Muscle layer of duodenum (tissue), 2 donors: ENCODE data around the gene TPM1.

Experiments
- H3K27ac ChIP-seq: one replicate; pipeline ENCODE4 v1.7.0; 2013; ENCODE audit warnings: mild to moderate bottlenecking, low read length
- H3K27me3 ChIP-seq: one replicate; pipeline ENCODE4 v1.7.0; 2013; ENCODE audit warnings: low read depth, mild to moderate bottlenecking, control low read depth, low read length
- H3K36me3 ChIP-seq, 2 donors: one replicate each; pipeline ENCODE4 v1.7.0; 2013; ENCODE audit warnings: low read length in 2 of 2, control low read depth in 1 of 2, mild to moderate bottlenecking in 1 of 2; ENCODE audit not compliant: insufficient read depth in 2 of 2, control insufficient read depth in 1 of 2
- H3K4me1 ChIP-seq, 2 donors: one replicate each; pipeline ENCODE4 v1.7.0; 2013; ENCODE audit warnings: low read length in 2 of 2, mild to moderate bottlenecking in 2 of 2, control low read depth in 1 of 2, moderate library complexity in 1 of 2; ENCODE audit not compliant: insufficient read depth in 2 of 2, control insufficient read depth in 1 of 2
- H3K4me3 ChIP-seq, 2 donors: one replicate each; pipeline ENCODE4 v1.7.0; 2013; ENCODE audit warnings: low read length in 2 of 2, low read depth in 1 of 2, mild to moderate bottlenecking in 1 of 2
- H3K9me3 ChIP-seq, 2 donors: one replicate each; pipeline ENCODE4 v1.7.0; 2013; ENCODE audit warnings: low read length in 2 of 2, control low read depth in 1 of 2, mild to moderate bottlenecking in 1 of 2; ENCODE audit not compliant: control insufficient read depth in 1 of 2
- donor health status: healthy.

TPM1 gene

GRCh38 chr15:63051156-63052066 lies 8.9 kb downstream of the TPM1 start:
- H3K4me3 ChIP-seq: peak overlapping the region; percentile 22 to 84
- no peaks in the 10 kb centered on the region for H3K27me3 ChIP-seq
- H3K4me1 ChIP-seq: peaks cover 32 to 63% of the 10 kb centered on the region in 2 donors
- H3K36me3 ChIP-seq: peaks cover 8 to 16% of the 10 kb centered on the region in 2 donors
- no peaks in the 10 kb centered on the region for H3K9me3 ChIP-seq
- H3K27ac ChIP-seq: peak overlapping the region; percentile 78

DNA sequence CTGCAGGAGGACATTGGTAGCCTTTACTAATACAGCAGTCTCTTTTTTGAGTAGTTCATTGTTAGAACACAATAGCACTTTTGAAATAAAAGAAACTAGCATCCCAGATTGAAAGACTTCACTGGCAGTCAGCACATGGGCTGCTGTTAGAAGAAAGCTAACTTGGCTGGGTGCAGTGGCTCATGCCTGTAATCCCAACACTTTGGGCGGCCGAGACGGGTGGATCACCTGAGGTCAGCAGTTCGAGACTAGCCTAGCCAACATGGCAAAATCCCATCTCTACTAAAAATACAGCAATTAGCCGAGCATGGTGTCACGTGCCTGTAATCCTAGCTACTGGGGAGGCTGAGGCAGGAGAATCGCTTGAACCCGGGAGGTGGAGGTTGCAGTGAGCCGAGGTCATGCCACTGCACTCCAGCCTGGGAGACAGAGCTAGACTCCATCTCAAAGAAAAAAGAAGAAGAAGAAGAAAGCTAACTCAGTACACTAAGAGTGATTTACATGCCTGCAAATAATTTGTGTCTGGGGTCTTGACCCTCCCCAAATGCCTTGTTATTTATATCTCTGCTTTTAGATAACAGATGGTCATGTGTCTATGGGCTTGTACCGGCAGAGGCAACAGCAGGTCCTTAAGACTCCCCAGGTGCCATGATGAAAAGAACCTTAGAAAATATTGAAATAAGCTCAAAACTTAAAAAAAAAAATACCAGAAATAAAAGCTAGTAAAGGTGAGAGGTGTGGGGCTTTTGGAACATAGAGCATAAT lies 9.7 kb downstream of the TPM1 start:
- Histone ChIP-seq H3K36me3 (peaks cover 16 to 18% of the 10 kb centered on the region in 2 donors), H3K27me3 (no peaks in the 10 kb centered on the region), H3K27ac (peak overlapping the region; percentile 78), H3K4me3 (peak overlapping the region; percentile 22), H3K9me3 (no peaks in the 10 kb centered on the region), H3K4me1 (peaks cover 32 to 66% of the 10 kb centered on the region in 2 donors)

DNA sequence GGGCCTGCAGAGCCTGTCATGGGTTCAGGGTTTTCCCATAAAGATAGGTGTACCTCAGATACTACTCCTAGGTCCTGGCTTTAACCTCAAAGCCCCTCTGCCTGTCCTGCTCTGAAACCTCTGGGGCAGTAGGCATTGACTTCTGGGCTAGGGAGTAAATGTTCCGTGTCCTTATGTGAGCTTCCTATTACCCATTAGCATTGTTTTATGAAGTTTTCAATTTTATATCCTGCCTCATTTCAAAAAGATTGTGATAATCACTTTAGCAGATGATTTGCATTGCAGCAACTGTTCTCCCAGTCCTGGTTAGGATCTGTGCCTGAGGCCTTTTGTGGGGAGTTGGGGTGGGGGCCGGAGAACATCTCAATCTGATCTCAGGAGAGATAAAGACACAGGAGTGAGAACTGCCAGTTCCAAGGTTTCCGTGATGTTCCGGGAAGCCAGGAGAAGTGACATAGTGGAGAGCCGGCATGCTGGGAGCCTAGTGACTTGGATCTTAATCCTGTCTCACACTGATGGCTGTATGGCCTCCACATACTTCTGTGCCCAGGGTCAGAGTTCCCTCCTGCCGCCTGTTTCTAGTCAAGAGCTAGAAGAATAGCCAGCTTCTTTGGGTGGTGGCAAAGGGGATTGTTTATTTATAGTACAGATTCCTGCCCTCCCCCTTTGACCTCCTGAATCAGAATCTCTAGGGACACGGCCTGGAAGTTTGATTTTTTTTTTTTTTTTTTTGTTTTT lies 10.6 kb downstream of the TPM1 start:
- Histone ChIP-seq H3K4me3 (no peak overlapping the region), H3K27me3 (no peaks in the 10 kb centered on the region), H3K4me1 (peaks cover 32 to 74% of the 10 kb centered on the region in 2 donors), H3K9me3 (no peaks in the 10 kb centered on the region), H3K36me3 (peaks cover 24 to 27% of the 10 kb centered on the region in 2 donors), H3K27ac (peak overlapping the region; percentile 78)

- Histone ChIP-seq H3K27me3 (no peaks in the 10 kb centered on the region), H3K36me3 (peaks cover 33 to 36% of the 10 kb centered on the region in 2 donors), H3K4me3 (peak overlapping the region in 1 of 2 donors; percentile 29), H3K9me3 (no peaks in the 10 kb centered on the region), H3K4me1 (peaks cover 31 to 75% of the 10 kb centered on the region in 2 donors), H3K27ac (peak overlapping the region; percentile 78)
Measured at GRCh38 chr15:63054281-63054683, 11.7 kb downstream of the TPM1 start.

DNA sequence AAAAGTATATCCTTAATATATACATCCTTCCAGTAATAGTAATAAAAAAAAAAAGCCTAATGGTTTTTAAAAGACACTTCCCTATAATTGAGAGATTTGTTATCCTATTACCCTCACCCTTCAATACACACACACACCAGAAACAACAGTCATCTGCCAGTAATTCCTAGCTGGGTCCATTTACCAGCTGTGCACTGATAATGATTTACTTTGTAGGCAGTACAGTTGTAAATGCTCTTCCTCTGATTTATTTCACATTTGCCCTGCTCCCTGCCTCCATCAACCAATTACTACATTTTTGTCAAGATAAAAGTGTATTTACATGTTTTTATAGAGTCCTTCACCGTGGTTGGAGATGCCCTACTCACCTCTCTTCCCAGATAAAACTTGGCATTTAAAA lies 12.4 kb downstream of the TPM1 start:
- H3K4me1 ChIP-seq: peaks cover 24 to 75% of the 10 kb centered on the region in 2 donors
- H3K9me3 ChIP-seq: no peaks in the 10 kb centered on the region
- H3K36me3 ChIP-seq: peaks cover 38 to 43% of the 10 kb centered on the region in 2 donors
- no peaks in the 10 kb centered on the region for H3K27me3 ChIP-seq
- no peak overlapping the region for H3K4me3 ChIP-seq
- peak overlapping the region; percentile 78 for H3K27ac ChIP-seq

DNA sequence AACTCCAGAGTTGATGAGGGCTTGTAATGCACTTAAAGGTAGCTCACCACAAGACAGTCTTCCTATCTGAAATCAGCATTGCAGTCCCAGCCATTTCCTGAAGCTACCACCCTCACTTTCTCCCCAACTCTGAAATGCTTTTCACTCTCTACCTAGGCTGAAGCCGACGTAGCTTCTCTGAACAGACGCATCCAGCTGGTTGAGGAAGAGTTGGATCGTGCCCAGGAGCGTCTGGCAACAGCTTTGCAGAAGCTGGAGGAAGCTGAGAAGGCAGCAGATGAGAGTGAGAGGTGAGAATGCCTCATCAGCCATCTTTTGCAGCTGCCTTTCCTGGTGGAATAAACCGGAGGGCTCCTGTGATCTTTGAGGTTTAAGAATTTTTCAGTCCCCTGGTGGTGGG lies 14.3 kb downstream of the TPM1 start:
- Histone ChIP-seq H3K9me3 (no peaks in the 10 kb centered on the region), H3K27ac (peak overlapping the region; percentile 10), H3K4me3 (no peak overlapping the region), H3K4me1 (peaks cover 21 to 83% of the 10 kb centered on the region in 2 donors), H3K27me3 (no peaks in the 10 kb centered on the region), H3K36me3 (peaks cover 56 to 61% of the 10 kb centered on the region in 2 donors)

GRCh38 chr15:63057468-63058345 lies 15.2 kb downstream of the TPM1 start:
- Histone ChIP-seq H3K4me1 (peaks cover 17 to 83% of the 10 kb centered on the region in 2 donors), H3K9me3 (no peaks in the 10 kb centered on the region), H3K27me3 (no peaks in the 10 kb centered on the region), H3K36me3 (peaks cover 64 to 70% of the 10 kb centered on the region in 2 donors), H3K27ac (no peak overlapping the region), H3K4me3 (no peak overlapping the region)

DNA sequence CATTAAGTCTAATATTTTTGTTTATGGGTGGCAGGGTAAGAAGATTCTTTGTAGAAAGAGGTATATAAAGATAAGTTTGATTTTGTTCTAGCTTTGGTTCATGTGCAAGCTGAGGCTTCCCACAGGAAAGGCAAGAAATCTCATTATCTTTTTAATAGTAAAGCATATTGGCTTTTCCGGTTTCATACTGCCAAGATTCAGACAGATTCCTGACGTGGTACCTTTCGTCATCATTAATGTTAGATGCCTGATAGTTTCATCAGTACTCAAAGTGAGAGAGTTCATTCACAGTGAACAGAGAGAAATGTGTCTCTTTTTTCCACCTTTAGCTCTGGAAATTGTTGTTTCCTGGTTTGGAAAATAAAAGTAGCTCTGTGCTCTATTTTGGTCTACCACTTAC lies 16.5 kb downstream of the TPM1 start:
- Histone ChIP-seq H3K27me3 (no peaks in the 10 kb centered on the region), H3K27ac (no peak overlapping the region), H3K4me1 (peaks cover 13 to 86% of the 10 kb centered on the region in 2 donors), H3K4me3 (no peak overlapping the region), H3K9me3 (no peaks in the 10 kb centered on the region), H3K36me3 (peaks cover 78 to 84% of the 10 kb centered on the region in 2 donors)

DNA sequence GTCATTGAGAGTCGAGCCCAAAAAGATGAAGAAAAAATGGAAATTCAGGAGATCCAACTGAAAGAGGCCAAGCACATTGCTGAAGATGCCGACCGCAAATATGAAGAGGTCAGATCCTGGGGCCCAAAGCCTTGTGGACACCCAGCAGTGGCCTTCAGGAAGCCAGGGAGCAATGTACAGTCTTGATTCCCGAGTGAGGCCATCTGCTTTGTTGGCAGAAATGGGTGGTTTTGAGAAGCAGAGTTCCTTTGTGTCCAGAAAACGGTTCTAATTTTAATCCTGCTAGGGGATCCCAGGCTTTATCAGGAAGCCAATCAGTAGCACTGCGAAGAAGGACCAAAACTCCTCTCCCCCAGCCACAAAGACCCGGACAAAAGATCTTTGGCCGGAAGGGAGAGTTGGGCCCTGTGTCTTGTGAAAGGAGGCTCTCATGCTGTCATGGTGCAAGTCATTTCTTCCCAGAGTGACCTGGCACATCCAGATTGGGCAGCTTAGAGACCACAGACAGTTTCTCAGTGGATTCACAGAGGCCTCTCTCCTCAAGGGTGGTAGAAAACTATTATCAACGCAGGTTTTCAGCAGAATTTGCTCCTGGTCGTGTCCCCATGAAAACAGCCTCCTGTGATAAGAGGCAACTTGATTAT lies 17.1 kb downstream of the TPM1 start:
- H3K9me3 ChIP-seq: no peaks in the 10 kb centered on the region

GRCh38 chr15:63060699-63061098 lies 18.2 kb downstream of the TPM1 start:
- peaks cover 81 to 90% of the 10 kb centered on the region in 2 donors for H3K36me3 ChIP-seq
- H3K27ac ChIP-seq: no peak overlapping the region
- H3K4me1 ChIP-seq: peaks cover 0 to 78% of the 10 kb centered on the region in 2 donors
- H3K27me3 ChIP-seq: no peaks in the 10 kb centered on the region
- no peak overlapping the region for H3K4me3 ChIP-seq
- no peaks in the 10 kb centered on the region for H3K9me3 ChIP-seq

More for the DNA sequence above, 17.1 kb downstream of the TPM1 start:
- Histone ChIP-seq H3K27me3 (no peaks in the 10 kb centered on the region), H3K4me3 (no peak overlapping the region), H3K27ac (peak overlapping the region; percentile 17), H3K4me1 (peaks cover 7 to 81% of the 10 kb centered on the region in 2 donors), H3K36me3 (peaks cover 81 to 83% of the 10 kb centered on the region in 2 donors)
